Naive thymus-derived CD4-positive, alpha-beta T cell (primary cell): ENCODE results near the gene RADX. TPM values are rescaled to one million over a fixed set of nuclear protein-coding genes. Genes with fewer than 3 reads are reported as not detected.

Source experiments
- ATAC-seq: fragments of 150-1000 bp; cut with Tn5 transposase; 2 replicates; pipeline ENCODE4 v1.10.0; 2021; ENCODE audit warnings: mild to moderate bottlenecking, moderate library complexity
- CTCF ChIA-PET: fragments of 350-600 bp; sonication (Branson Sonifier 250); formaldehyde crosslinking; loops from one replicate; lab custom pipeline; 2021; ENCODE audit warnings: antibody characterized with exemption; lab: Charles Lee
- POLR2A ChIA-PET: fragments of 350-600 bp; sonication (Branson Sonifier 250); formaldehyde crosslinking; loops from one replicate; lab custom pipeline; 2021; ENCODE audit warnings: antibody characterized with exemption, inconsistent platforms; lab: Charles Lee
- DNase-seq, 9 donors: peaks; one replicate each; pipeline versions ENCODE4 v3.0.0 to v3.0.0-alpha.2; 2020 to 2022; ENCODE audit warnings: mixed read lengths in 1 of 9
- H3K27ac ChIP-seq: one replicate; pipeline ENCODE4 v1.7.0; 2013; ENCODE audit warnings: mild to moderate bottlenecking, low read depth, low read length, moderate library complexity
- H3K27me3 ChIP-seq, 2 donors: one replicate each; pipeline ENCODE4 v1.7.0; 2013; ENCODE audit warnings: low read length in 2 of 2, mild to moderate bottlenecking in 2 of 2, moderate library complexity in 2 of 2; ENCODE audit not compliant: control insufficient read depth in 2 of 2, insufficient read depth in 2 of 2
- H3K36me3 ChIP-seq, 3 experiments: 1 replicate in 2 of 3; 2 replicates in 1 of 3; pipeline ENCODE4 v1.7.0; 2013; ENCODE audit warnings: low read length in 3 of 3, mild to moderate bottlenecking in 3 of 3, moderate library complexity in 1 of 3; ENCODE audit not compliant: insufficient read depth in 3 of 3, control insufficient read depth in 2 of 3
- H3K4me1 ChIP-seq, 2 donors: one replicate each; pipeline ENCODE4 v1.7.0; 2013; ENCODE audit warnings: low read length in 2 of 2, mild to moderate bottlenecking in 2 of 2, moderate library complexity in 1 of 2; ENCODE audit not compliant: control insufficient read depth in 2 of 2, insufficient read depth in 2 of 2
- H3K4me3 ChIP-seq: 2 replicates; pipeline ENCODE4 v1.7.0; 2013; ENCODE audit warnings: mild to moderate bottlenecking, low read length
- H3K9me3 ChIP-seq, 3 experiments: 1 replicate in 2 of 3; 2 replicates in 1 of 3; pipeline ENCODE4 v1.7.0; 2013; ENCODE audit warnings: low read length in 3 of 3; ENCODE audit not compliant: control insufficient read depth in 2 of 3
- H3K27ac Mint-ChIP-seq, 9 donors: one replicate each; pipeline ENCODE4 v1.8.0; 2020 to 2022; ENCODE audit warnings: mixed read lengths in 9 of 9, mild to moderate bottlenecking in 8 of 9, moderate library complexity in 5 of 9, inconsistent platforms in 2 of 9
- H3K27me3 Mint-ChIP-seq, 5 donors: one replicate each; pipeline ENCODE4 v1.8.0; 2021 to 2022; ENCODE audit warnings: mixed read lengths in 5 of 5, mild to moderate bottlenecking in 1 of 5
- H3K36me3 Mint-ChIP-seq, 5 donors: one replicate each; pipeline ENCODE4 v1.8.0; 2020 to 2022; ENCODE audit warnings: mixed read lengths in 5 of 5, mild to moderate bottlenecking in 3 of 5, inconsistent platforms in 1 of 5
- H3K4me1 Mint-ChIP-seq, 7 donors: one replicate each; pipeline ENCODE4 v1.8.0; 2020 to 2022; ENCODE audit warnings: mixed read lengths in 7 of 7, mild to moderate bottlenecking in 3 of 7, inconsistent platforms in 1 of 7
- H3K4me3 Mint-ChIP-seq, 10 donors: one replicate each; pipeline ENCODE4 v1.8.0; 2020 to 2022; ENCODE audit warnings: mild to moderate bottlenecking in 10 of 10, mixed read lengths in 10 of 10, moderate library complexity in 6 of 10, inconsistent platforms in 2 of 10
- H3K9me3 Mint-ChIP-seq, 11 donors: one replicate each; pipeline ENCODE4 v1.8.0; 2020 to 2022; ENCODE audit warnings: mixed read lengths in 11 of 11, mild to moderate bottlenecking in 4 of 11, inconsistent platforms in 1 of 11, moderate library complexity in 1 of 11
- intact Hi-C, 2 donors: fragments of 100-400 bp; cut with micrococcal nuclease; formaldehyde crosslinking; loops; one replicate each; pipeline ENCODE4 v1.15.1; 2023
- polyA plus RNA-seq, 2 donors: library from polyadenylated mRNA; unstranded; fragments of 300-500 nt; fragmentation: Illumina TruSeq; gene quantifications; one replicate each; pipeline ENCODE4 v1.2.3, GENCODE V29; 2021
- total RNA-seq, 6 experiments: library from RNA in 5 of 6; stranded (reverse) in 5 of 6; gene quantifications; 1 replicate in 5 of 6; 2 replicates in 1 of 6; pipeline ENCODE4 v1.2.3 and lab custom pipeline; 2021 to 2026

Gene RADX
- total and polyA plus RNA-seq, 7 experiments from 2014 or later, result 2.4 to 12.7 (median 10.4) TPM

GRCh38 chrX:106599411-106599810 lies 12.4 kb upstream of the RADX start:
- H3K9me3 Mint-ChIP-seq, result peaks cover 0 to 4% (median 0%) of the 10 kb centered on the region in 11 donors
- ATAC-seq, result no peak
- no peaks in the 10 kb centered on the region for H3K9me3 ChIP-seq
- peaks cover 0 to 6% (median 3%) of the 10 kb centered on the region in 5 donors for H3K27me3 Mint-ChIP-seq
- no peak overlapping the region for H3K27ac Mint-ChIP-seq
- no peak for DNase-seq
- no peak overlapping the region for H3K4me3 ChIP-seq
- no peak overlapping the region for H3K4me3 Mint-ChIP-seq
- CTCF ChIA-PET, result no interaction called here
- H3K4me1 Mint-ChIP-seq, result no peaks in the 10 kb centered on the region
- no peaks in the 10 kb centered on the region for H3K36me3 Mint-ChIP-seq
- H3K36me3 ChIP-seq, result no peaks in the 10 kb centered on the region
- POLR2A ChIA-PET, result no interaction called here
- H3K27ac ChIP-seq, result no peak overlapping the region
- intact Hi-C loops, result no loop called here
- H3K27me3 ChIP-seq, result no peaks in the 10 kb centered on the region
- no peaks in the 10 kb centered on the region for H3K4me1 ChIP-seq

GRCh38 chrX:106606571-106606970 lies 5.2 kb upstream of the RADX start:
- POLR2A ChIA-PET, result no interaction called here
- Histone ChIP-seq H3K9me3 (no peaks in the 10 kb centered on the region), H3K36me3 (no peaks in the 10 kb centered on the region), H3K27ac (no peak overlapping the region), H3K27me3 (no peaks in the 10 kb centered on the region), H3K4me1 (peaks cover 0 to 3% of the 10 kb centered on the region in 2 donors), H3K4me3 (no peak overlapping the region)
- Mint-ChIP-seq H3K4me1 (peaks cover 0 to 13% (median 10%) of the 10 kb centered on the region in 7 donors), H3K27me3 (peaks cover 0 to 4% (median 0%) of the 10 kb centered on the region in 5 donors), H3K36me3 (no peaks in the 10 kb centered on the region), H3K4me3 (no peak overlapping the region), H3K9me3 (peaks cover 0 to 4% (median 0%) of the 10 kb centered on the region in 11 donors), H3K27ac (no peak overlapping the region)
- ATAC-seq (no peak), DNase-seq (no peak)
- intact Hi-C loops, result no loop called here
- CTCF ChIA-PET, result no interaction called here

GRCh38 chrX:106608016-106608415 lies 3.8 kb upstream of the RADX start:
- H3K27ac ChIP-seq, result no peak overlapping the region
- Mint-ChIP-seq H3K4me1 (peaks cover 6 to 19% (median 16%) of the 10 kb centered on the region in 7 donors), H3K9me3 (peaks cover 0 to 3% (median 0%) of the 10 kb centered on the region in 11 donors), H3K4me3 (no peak overlapping the region), H3K36me3 (no peaks in the 10 kb centered on the region), H3K27ac (peak overlapping the region in 4 of 9 donors; percentile 3 to 23 (median 18)), H3K27me3 (peaks cover 0 to 4% (median 0%) of the 10 kb centered on the region in 5 donors)
- no peaks in the 10 kb centered on the region for H3K9me3 ChIP-seq
- DNase-seq (peak in 7 of 9 donors; percentile 4 to 38 (median 25)), ATAC-seq (peak; percentile 42)
- H3K4me3 ChIP-seq, result no peak overlapping the region
- H3K27me3 ChIP-seq, result no peaks in the 10 kb centered on the region
- no peaks in the 10 kb centered on the region for H3K36me3 ChIP-seq
- intact Hi-C loops, result no loop called here
- peaks cover 0 to 3% of the 10 kb centered on the region in 2 donors for H3K4me1 ChIP-seq
- ChIA-PET POLR2A (no interaction called here), CTCF (no interaction called here)

- CTCF ChIA-PET, result no interaction called here
- H3K36me3 Mint-ChIP-seq, result no peaks in the 10 kb centered on the region
- peak overlapping the region; percentile 86 to 97 (median 92) for H3K27ac Mint-ChIP-seq
These were observed 480 bp upstream of the RADX start for GRCh38 chrX:106611317-106611678.

GRCh38 chrX:106612393-106612763 lies 600 bp downstream of the RADX start:
- Mint-ChIP-seq H3K27ac (peak overlapping the region; percentile 86 to 97 (median 92)), H3K4me3 (peak overlapping the region; percentile 88 to 96 (median 94)), H3K9me3 (peaks cover 0 to 3% (median 0%) of the 10 kb centered on the region in 11 donors), H3K4me1 (peaks cover 11 to 29% (median 24%) of the 10 kb centered on the region in 7 donors), H3K36me3 (no peaks in the 10 kb centered on the region), H3K27me3 (peaks cover 0 to 4% (median 0%) of the 10 kb centered on the region in 5 donors)
- ChIA-PET POLR2A (no interaction called here), CTCF (no interaction called here)
- Histone ChIP-seq H3K4me1 (peaks cover 0 to 3% of the 10 kb centered on the region in 2 donors), H3K4me3 (peak overlapping the region; percentile 89), H3K27me3 (no peaks in the 10 kb centered on the region), H3K27ac (peak overlapping the region; percentile 80), H3K9me3 (no peaks in the 10 kb centered on the region), H3K36me3 (no peaks in the 10 kb centered on the region)
- ATAC-seq (no peak), DNase-seq (peak in 1 of 9 donors; percentile 1)
- intact Hi-C loops, result loop anchor here (5.0 to 10.0 kb wide), 3 partner anchors 190 to 1132 kb away; partner anchors contain the start of genes PRPS1 (in 1 of the 2) and TBC1D8B (in 1 of the 2)

More at GRCh38 chrX:106611317-106611678, 480 bp upstream of the RADX start:
- ATAC-seq (no peak), DNase-seq (no peak)
- Histone ChIP-seq H3K36me3 (no peaks in the 10 kb centered on the region), H3K9me3 (no peaks in the 10 kb centered on the region), H3K27ac (peak overlapping the region; percentile 53), H3K27me3 (no peaks in the 10 kb centered on the region), H3K4me3 (peak overlapping the region; percentile 89), H3K4me1 (peaks cover 0 to 3% of the 10 kb centered on the region in 2 donors)
- intact Hi-C loops, result loop anchor here (1.0 to 10.0 kb wide), 9 partner anchors 8 to 1480 kb away; partner anchors contain the start of genes ATG4A (in 2 of the 2), PSMD10 (in 2 of the 2), PRPS1 (in 1 of the 2) and TBC1D8B (in 1 of the 2)
- H3K9me3 Mint-ChIP-seq, result peaks cover 0 to 3% (median 0%) of the 10 kb centered on the region in 11 donors
- H3K4me3 Mint-ChIP-seq, result peak overlapping the region; percentile 88 to 96 (median 94)
- POLR2A ChIA-PET, result interaction anchor here (0.7 kb wide), 1 partner anchor 9 kb away, joined by 3 read pairs; no protein-coding TSS in a partner anchor
- peaks cover 11 to 29% (median 24%) of the 10 kb centered on the region in 7 donors for H3K4me1 Mint-ChIP-seq
- peaks cover 0 to 4% (median 0%) of the 10 kb centered on the region in 5 donors for H3K27me3 Mint-ChIP-seq

GRCh38 chrX:106613277-106613676 lies 1.5 kb downstream of the RADX start:
- ATAC-seq, result no peak
- CTCF ChIA-PET, result no interaction called here
- Histone ChIP-seq H3K36me3 (no peaks in the 10 kb centered on the region), H3K27me3 (no peaks in the 10 kb centered on the region), H3K9me3 (no peaks in the 10 kb centered on the region), H3K4me1 (peaks cover 0 to 3% of the 10 kb centered on the region in 2 donors), H3K27ac (no peak overlapping the region), H3K4me3 (peak overlapping the region; percentile 89)
- peaks cover 4 to 22% (median 18%) of the 10 kb centered on the region in 7 donors for H3K4me1 Mint-ChIP-seq
- POLR2A ChIA-PET, result no interaction called here
- intact Hi-C loops, result loop anchor here (5.0 to 10.0 kb wide), 3 partner anchors 189 to 1132 kb away; partner anchors contain the start of genes PRPS1 (in 1 of the 2) and TBC1D8B (in 1 of the 2)
- peaks cover 0 to 3% (median 0%) of the 10 kb centered on the region in 11 donors for H3K9me3 Mint-ChIP-seq
- H3K27ac Mint-ChIP-seq, result peak overlapping the region in 3 of 9 donors; percentile 90 to 94 (median 93)
- H3K36me3 Mint-ChIP-seq, result no peaks in the 10 kb centered on the region
- DNase-seq, result no peak
- H3K27me3 Mint-ChIP-seq, result peaks cover 0 to 4% (median 0%) of the 10 kb centered on the region in 5 donors
- peak overlapping the region; percentile 26 to 96 (median 92) for H3K4me3 Mint-ChIP-seq
